ENCODE results near the gene S100A16.
"Not testable (repeated sequence)": the region's sequence is repeated elsewhere in the genome, so short reads cannot be mapped to it uniquely, and the experiment has no call there.

S100A16 gene

GRCh38 chr1:153585006-153585405, 27.9 kb downstream of the S100A16 start:
- no peak for DNase-seq (ENCODE audit: low read depth)

GRCh38 chr1:153583976-153584375, 29.0 kb downstream of the S100A16 start:
- DNase-seq (ENCODE audit: low read depth): no peak

GRCh38 chr1:153583514-153583913, 29.4 kb downstream of the S100A16 start:
- DNase-seq (ENCODE audit: low read depth): not testable (repeated sequence)

- not testable (repeated sequence) for DNase-seq (ENCODE audit: low read depth)
Measured at GRCh38 chr1:153582836-153583235, 30.1 kb downstream of the S100A16 start.

GRCh38 chr1:153578936-153579335, 34.0 kb downstream of the S100A16 start:
- DNase-seq (ENCODE audit: low read depth): no peak

GRCh38 chr1:153578490-153578889, 34.4 kb downstream of the S100A16 start:
- no peak for DNase-seq (ENCODE audit: low read depth)

- no peak for DNase-seq (ENCODE audit: low read depth)
Measured at GRCh38 chr1:153577624-153578051, 35.3 kb downstream of the S100A16 start.

- no peak for DNase-seq (ENCODE audit: low read depth)
Measured at GRCh38 chr1:153577138-153577537, 35.8 kb downstream of the S100A16 start.

GRCh38 chr1:153575497-153575896, 37.4 kb downstream of the S100A16 start:
- DNase-seq (ENCODE audit: low read depth): not testable (repeated sequence)

- not testable (repeated sequence) for DNase-seq (ENCODE audit: low read depth)
Measured at GRCh38 chr1:153575081-153575491, 37.9 kb downstream of the S100A16 start.

GRCh38 chr1:153573351-153573750, 39.6 kb downstream of the S100A16 start:
- DNase-seq (ENCODE audit: low read depth): no peak

- no peak for DNase-seq (ENCODE audit: low read depth)
Measured at GRCh38 chr1:153572569-153573015, 40.3 kb downstream of the S100A16 start.

GRCh38 chr1:153571706-153572105, 41.2 kb downstream of the S100A16 start:
- DNase-seq (ENCODE audit: low read depth): no peak

GRCh38 chr1:153570874-153571273, 42.1 kb downstream of the S100A16 start:
- DNase-seq (ENCODE audit: low read depth): no peak

GRCh38 chr1:153569465-153569864, 43.5 kb downstream of the S100A16 start:
- DNase-seq (ENCODE audit: low read depth): no peak

- DNase-seq (ENCODE audit: low read depth): peak; percentile 70
Measured at GRCh38 chr1:153568367-153569099, 44.4 kb downstream of the S100A16 start.

- peak; percentile 41 for DNase-seq (ENCODE audit: low read depth)
Measured at GRCh38 chr1:153567621-153568366, 45.1 kb downstream of the S100A16 start.

GRCh38 chr1:153566414-153567371, 46.2 kb downstream of the S100A16 start:
- peak; percentile 91 for DNase-seq (ENCODE audit: low read depth)

GRCh38 chr1:153565529-153566374, 47.2 kb downstream of the S100A16 start, which contains the start of gene S100A2:
TSS of gene S100A2 (minus strand) at chr1:153565844. CDS start at chr1:153563877, 1,967 bp downstream.
- peak; percentile 54 for DNase-seq (ENCODE audit: low read depth)

GRCh38 chr1:153563991-153564390, 48.9 kb downstream of the S100A16 start:
- DNase-seq (ENCODE audit: low read depth): no peak

GRCh38 chr1:153563483-153563901, 49.4 kb downstream of the S100A16 start:
- no peak for DNase-seq (ENCODE audit: low read depth)

Measured in stimulated activated CD4-positive, alpha-beta T cell treated with anti-CD3 and anti-CD28 coated beads, Interleukin-2, amount 100 ng/mL, for 4 hours (primary cell).